Endothelial cell of umbilical vein (primary cell): Measurements from ENCODE around the gene ZNF441.

Experiments used
- TF ChIP-seq, protein P1 (sequence below): IDR thresholded peaks from 2 replicates; pipeline ENCODE4 v1.6.1; 2011; ENCODE audit not compliant: insufficient read depth, insufficient read length
- TF ChIP-seq, protein P2 (sequence below), 2 donors: IDR thresholded peaks; 1 replicate in 1 of 2; 2 replicates in 1 of 2; pipeline ENCODE4 v1.5.1; 2011; ENCODE audit warnings: low read length in 2 of 2, mild to moderate bottlenecking in 2 of 2, moderate library complexity in 2 of 2, control low read depth in 1 of 2, inconsistent platforms in 1 of 2, low read depth in 1 of 2; ENCODE audit not compliant: insufficient read depth in 1 of 2; ENCODE audit errors: extremely low read depth in 1 of 2

DNA sequence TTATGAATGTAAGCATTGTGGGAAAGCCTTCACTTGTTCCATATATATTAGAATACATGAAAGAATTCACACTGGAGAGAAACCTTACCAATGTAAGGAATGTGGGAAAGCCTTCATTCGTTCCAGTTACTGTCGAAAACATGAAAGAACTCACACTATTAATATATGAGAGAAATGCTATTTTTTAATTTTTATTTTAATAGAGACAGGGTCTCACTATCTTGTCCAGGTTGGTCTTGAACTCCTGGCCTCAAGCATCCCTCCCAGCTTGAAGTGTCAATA, 40.2 kb downstream of the ZNF441 start:
- TF ChIP-seq, protein P1, sequence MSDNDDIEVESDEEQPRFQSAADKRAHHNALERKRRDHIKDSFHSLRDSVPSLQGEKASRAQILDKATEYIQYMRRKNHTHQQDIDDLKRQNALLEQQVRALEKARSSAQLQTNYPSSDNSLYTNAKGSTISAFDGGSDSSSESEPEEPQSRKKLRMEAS, result no peak
- TF ChIP-seq, protein P2, sequence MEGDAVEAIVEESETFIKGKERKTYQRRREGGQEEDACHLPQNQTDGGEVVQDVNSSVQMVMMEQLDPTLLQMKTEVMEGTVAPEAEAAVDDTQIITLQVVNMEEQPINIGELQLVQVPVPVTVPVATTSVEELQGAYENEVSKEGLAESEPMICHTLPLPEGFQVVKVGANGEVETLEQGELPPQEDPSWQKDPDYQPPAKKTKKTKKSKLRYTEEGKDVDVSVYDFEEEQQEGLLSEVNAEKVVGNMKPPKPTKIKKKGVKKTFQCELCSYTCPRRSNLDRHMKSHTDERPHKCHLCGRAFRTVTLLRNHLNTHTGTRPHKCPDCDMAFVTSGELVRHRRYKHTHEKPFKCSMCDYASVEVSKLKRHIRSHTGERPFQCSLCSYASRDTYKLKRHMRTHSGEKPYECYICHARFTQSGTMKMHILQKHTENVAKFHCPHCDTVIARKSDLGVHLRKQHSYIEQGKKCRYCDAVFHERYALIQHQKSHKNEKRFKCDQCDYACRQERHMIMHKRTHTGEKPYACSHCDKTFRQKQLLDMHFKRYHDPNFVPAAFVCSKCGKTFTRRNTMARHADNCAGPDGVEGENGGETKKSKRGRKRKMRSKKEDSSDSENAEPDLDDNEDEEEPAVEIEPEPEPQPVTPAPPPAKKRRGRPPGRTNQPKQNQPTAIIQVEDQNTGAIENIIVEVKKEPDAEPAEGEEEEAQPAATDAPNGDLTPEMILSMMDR (IDR thresholded peaks at IDR 0.05; ENCODE audit: extremely low read depth in 1 of 2, insufficient read depth in 1 of 2, low read depth in 1 of 2, low read length in 2 of 2), result no peak
